NCI-H1930 (cell line): ENCODE measurements around the gene TCEAL5.
"Not testable (repeated sequence)": the region's sequence is repeated elsewhere in the genome, so short reads cannot be mapped to it uniquely, and the experiment has no call there.

Source experiments
- DNase-seq, 2 experiments: peaks; one replicate each; lab custom pipeline; 2025; lab: John Stamatoyannopoulos, UW

TCEAL5 gene, protein sequence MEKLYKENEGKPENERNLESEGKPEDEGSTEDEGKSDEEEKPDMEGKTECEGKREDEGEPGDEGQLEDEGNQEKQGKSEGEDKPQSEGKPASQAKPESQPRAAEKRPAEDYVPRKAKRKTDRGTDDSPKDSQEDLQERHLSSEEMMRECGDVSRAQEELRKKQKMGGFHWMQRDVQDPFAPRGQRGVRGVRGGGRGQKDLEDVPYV

DNA sequence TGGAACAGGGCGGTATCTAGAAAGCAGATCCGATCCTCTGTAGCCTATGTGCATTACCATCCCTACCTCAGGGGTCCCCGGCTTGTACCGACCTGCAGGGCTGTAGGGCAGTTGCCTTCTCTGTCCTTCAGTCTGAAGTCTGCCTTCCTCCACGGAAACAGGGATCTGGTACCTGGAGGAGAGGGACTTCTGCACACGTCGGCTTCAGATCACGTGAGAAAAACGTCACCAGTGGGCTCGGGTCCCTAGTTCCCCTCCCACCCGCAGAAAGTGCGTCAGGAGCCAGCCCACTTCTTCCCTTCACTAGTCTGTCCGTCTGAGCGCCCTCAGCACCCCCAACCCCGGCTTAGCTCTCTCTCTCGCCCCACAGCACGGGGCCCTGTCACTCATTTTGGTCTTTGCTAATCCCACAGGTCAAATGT lies at the start of gene TCEAL5:
Gene TCEAL5, minus strand, starts transcription at position 170 of the 422 bp plus-strand sequence. CDS start 2,187 bp downstream, outside the sequence.
- peak in 1 of 2 experiments; percentile 34 for DNase-seq

DNA sequence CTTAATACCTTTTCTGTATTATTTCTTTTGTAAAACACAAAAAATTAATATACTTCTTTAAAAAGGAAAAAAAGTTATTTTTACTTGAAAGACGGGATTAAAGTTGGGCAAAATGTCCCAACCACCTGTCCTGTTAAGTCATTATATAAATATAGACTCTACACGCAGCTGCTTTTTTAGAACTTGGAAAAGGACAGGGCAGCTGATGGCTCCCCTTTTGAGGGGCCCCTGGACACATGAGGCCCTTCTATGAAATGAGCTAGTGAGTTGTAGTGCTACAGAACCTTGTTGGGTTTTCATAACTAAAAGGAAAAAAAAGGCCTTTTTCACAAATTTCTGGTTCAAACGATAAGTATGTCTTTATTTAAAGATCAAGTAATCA lies 34.8 kb upstream of the TCEAL5 start:
- no peak for DNase-seq

DNA sequence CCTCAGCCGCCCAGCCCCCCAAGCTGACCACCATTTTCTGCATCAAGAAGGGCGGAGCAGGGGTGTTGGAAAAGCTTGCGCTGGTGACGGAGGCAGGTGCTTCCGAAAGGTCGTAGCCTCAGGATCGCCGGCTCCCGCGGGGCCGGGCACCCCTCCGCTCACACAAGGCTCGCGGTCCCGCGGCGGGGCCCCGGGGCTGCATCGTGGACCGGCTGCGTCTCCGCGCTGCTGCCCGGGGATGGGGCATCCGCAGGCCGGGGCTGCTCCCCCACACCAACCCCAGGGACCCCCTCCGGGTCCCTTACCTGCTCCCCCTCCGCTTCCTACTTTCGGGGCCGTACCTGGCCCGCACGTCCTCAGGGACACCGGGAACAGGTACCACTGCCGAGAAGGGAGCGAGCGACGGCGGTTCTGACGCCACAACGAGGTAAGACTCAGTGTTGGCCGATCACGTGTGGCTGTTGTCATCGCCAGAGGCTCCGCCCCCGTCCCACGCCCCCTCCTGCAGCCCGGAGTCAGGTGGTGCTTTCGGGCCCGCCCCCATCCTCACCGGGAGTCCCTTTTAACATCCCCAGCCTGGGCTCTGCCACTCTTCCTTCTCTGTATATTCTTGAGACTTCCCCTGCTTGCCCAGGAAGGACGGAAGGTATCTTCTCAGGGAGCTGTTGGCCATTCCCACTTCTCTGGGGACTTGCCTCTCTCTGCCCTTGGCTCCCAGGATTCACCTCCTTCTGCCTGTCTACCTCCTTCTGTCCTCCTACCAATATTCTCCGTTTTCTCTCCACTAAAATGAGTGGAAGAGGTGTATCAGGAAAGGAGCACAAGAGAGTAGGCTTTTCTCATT lies 34.2 kb upstream of the TCEAL5 start, which contains the start of gene BEX2:
Gene BEX2, minus strand, starts transcription at position 436 of the 844 bp plus-strand sequence. CDS start 1,014 bp downstream, outside the sequence.
- DNase-seq, result peak; percentile 53 to 65

DNA sequence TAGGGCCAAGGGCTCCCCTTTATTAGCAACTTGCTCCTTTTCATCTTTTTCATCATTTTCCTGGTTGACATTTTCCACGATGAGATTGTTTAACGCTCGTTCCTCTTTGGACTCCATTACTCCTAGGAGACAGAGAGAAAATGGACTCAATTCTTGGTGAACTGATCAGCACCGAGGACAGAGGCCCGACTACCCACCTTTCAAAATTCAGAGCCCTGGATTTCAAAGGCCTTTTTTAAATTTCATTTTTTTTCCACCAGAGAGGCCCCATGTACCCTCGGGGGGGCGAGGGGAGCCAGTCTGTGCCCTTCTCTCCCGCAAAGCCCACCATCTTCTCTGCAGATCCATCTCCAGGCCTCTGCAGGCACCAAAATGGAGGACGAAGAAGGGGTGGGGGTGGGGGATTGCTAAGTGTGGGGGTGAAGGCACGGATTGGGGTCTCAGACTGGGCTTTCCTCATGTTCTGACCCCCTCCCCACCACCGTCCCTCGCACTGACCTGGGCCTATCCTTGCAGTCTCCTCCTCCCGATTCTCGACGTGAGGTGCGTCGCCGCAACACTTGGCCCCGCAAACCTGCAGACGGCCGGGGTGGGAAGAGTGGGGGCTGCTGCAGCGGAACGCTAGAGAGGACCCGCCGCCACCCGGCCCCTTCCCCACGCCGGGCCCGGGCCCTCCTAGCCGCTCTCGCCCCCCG lies 33.5 kb upstream of the TCEAL5 start:
- DNase-seq, result no peak

DNA sequence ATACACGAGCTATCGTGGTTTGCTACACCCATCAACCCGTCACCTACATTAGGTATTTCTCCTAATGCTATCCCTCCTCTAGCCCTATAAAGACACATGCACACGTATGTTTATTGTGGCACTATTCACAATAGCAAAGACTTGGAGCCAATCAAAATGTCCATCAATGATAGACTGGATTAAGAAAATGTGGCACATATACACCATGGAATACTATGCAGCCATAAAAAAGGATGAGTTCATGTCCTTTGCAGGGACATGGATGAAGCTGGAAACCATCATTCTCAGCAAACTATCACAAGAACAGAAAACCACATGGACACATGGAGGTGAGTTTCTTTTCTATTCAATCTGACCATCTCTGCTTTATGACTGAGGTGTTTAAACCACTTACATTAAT lies 29.1 kb upstream of the TCEAL5 start:
- not testable (repeated sequence) for DNase-seq

DNA sequence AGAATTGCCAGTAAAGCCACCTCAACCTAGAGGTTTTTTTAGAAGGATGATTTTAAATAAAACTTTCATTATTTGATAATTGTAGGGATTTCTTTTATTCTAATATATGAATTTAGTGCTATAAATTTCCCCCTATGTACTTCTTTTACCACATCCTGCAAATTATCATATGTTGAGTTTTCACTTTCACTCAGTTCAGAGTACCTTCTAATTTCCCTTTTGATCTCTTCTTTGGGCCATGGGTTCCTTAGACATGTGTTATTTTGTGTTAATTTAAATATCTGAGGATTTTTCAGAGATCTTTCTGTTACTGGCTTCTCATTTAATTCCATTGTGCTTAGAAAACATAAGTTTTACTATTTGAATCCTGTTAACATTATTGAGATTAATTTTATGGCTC lies 28.2 kb upstream of the TCEAL5 start:
- no peak for DNase-seq

DNA sequence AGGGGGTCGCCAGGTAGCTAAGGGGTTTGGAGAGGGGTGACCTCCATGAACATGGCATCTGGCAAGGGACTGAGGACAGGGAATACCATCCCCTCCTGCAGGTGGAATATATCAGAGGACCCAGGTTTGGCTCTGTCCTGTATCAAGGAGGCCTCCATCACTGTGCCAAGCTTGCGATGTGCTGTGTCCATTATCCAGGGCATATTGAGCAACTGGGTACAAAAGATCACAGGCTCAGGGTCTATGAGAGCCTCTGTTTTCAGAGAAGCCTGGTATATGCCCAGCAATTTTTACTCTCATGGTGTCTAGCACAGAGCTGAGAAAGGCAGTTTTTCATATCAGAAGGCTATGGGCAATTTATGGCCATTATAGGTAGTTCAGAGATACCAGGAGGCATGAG lies 16.6 kb upstream of the TCEAL5 start:
- DNase-seq, result no peak

DNA sequence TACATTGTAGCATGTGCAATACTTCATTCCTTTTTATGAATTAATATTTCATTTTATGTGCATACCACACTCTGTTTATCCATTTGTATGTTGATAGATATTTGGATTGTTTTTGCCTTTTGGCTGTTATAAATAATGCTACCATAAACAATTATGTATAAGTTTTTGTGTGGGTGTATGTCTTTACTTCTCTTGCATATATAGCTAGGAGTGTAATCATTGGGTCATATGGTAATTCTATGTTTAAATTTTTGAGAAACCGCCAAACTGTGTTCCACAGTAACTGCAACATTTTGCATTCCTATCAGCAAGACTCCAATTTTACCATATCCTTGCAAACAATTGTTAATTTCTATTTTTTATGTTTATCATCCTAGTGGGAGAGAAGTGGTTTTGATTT lies 3.1 kb upstream of the TCEAL5 start:
- DNase-seq, result no peak

DNA sequence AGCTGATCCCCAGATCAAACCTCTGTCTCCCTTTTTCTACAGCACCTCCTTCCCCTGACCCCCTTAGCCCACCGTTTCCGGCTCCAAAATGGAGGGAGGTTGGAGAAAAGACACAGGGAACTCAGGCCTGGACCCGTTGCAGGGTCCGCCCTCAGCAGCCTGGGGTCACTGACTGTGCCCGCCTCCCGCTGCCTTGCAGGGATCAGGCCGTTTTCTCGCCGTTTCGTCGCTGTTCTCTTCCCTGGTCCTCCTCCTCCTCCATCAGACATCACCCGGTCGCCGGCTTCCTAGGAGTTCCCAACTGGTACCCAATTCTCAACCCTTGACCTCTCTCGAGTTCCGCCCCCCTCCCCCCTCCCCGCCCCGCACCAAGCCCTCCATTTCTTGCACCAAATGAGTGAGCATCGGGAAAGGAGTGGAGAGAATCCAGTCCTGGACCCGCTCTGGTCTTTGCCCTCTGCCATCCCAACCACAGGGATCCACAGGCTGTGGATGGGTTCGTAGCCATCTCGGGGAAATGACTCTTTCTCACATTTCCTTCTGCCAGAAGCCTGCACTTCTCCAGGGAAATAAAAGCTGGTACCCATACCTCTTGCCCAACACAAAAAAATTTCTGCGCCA lies 493 bp downstream of the TCEAL5 start:
- no peak for DNase-seq

DNA sequence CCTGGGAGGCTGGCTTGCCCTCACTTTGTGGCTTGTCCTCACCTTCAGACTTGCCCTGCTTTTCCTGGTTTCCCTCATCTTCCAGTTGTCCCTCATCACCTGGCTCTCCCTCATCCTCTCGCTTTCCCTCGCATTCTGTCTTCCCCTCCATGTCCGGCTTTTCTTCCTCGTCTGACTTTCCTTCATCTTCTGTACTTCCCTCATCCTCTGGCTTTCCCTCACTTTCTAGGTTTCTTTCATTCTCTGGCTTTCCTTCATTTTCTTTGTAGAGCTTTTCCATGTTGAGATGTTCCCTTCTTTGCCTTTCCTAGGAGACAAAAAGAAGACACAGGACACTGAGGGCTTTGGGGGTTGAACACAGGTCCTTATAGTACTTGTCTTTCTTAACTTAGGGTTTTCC lies 2.3 kb downstream of the TCEAL5 start:
- DNase-seq, result no peak

DNA sequence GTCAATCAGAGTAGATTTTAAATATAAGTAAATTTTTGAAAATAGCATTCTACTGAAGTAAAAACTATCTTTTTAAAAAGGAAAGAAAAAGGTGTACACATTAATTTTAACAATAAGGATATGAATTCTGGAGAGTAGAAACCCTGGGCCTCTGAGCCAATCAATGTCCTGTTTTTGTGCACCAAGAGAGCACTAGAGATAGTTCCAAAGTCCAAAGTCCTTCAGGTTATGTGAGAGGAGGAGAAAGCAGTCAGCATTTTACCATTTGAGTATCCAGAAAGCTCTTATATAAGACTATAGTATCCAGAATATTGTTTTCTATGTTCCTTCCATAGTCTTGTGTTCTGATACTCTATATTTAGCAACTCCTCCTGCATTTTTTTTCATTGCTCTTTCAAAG lies 18.3 kb downstream of the TCEAL5 start:
- DNase-seq, result no peak

DNA sequence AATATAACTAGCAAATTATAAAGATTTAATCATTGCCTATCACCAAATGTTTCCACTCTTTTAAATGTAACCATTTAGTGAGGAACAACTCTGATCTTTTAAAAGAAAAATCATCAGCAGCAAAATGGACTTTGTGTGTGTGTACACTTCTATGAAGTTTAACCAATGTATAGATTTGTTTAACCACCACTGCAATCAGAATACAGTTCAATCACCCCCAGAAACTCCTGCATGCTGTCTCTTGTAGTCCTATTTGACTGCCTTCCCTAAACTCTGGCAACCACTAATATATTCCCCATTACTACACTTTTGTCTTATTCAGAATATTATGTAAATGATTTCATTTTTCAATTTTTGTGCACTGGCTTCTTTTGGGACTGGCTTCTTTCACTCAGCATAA lies 19.9 kb downstream of the TCEAL5 start:
- DNase-seq, result no peak

DNA sequence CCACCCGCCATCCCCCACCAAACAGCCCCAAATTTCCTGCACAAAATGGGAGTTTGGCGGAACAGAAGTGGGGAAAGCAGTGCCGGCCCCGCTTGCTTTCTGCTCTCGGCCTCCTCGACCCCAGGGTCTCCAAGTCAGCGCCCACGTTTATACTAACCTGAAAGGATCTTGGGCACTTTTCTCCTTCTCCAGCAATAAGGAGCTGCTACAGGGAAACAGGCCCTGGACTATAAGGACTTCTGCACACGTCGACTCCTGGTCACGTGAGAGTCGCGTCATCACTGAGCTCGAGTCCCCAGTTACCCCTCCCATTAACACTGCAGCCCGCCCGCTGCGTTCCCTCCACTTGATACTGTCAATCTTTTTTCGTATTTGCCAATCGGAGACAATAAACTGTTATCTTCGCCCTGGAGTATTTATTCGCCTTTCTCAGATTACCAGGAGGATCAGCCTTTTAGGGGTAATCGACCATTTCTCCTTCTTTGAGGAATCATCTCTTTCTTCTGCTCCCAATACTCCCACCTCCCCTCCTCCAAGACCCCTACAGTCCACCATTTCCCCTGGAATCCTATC lies 21.5 kb downstream of the TCEAL5 start, which contains the start of gene TCEAL8:
Gene TCEAL8, minus strand, starts transcription at position 235 of the 573 bp plus-strand sequence. CDS start 1,176 bp downstream, outside the sequence.
- peak; percentile 49 to 57 for DNase-seq

DNA sequence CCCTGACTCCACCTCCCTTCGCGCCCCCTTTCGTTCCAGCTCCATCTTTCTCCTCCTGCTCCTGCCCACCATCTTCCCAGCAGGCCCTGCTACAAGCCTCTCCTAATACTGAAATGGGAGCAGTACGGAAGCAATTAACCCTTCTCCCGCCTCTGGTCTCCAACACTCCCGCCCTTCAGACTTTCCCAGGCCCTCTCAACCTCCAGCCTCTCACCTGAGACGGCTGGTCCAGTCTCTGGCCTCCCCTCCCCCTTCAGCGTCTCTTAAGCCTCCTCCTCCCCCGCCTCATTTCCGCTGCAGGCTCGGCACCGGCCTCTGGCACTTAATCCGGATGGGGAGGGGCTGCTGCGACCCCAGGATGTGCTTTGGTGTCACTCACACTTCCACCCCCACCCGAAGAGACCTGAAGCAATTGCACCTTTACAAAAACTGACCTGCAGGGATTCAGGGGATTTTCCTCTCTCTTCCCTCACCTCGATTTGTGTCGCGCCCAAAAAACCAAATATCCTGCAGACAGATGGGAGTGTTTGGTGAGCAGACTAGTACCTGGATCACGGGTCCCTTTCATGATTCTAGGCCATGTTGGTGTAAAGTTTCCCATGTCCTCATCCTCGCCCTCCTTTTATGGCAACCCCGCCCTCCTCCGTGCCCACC lies 22.3 kb downstream of the TCEAL5 start:
- DNase-seq, result peak; percentile 27 to 37

DNA sequence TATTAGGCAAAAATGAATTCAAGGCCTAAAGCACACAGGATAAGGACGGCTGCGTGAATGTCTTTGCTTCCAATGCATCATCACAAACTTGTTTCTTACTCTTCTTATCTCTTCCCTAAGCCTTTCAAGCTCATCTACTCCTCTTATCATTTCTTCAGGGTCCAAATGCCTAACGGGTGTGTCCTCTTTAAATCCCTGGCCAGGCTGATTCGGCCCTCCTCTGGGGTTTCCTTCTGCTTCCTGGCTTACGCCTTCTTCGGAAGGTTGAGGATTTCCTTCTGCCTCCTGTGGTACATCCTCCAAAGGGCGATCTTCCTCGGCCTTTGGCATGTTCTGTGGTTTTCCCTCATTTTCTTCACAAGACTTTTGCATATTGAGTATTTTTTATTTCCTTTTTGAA lies 22.9 kb downstream of the TCEAL5 start:
- DNase-seq, result no peak

DNA sequence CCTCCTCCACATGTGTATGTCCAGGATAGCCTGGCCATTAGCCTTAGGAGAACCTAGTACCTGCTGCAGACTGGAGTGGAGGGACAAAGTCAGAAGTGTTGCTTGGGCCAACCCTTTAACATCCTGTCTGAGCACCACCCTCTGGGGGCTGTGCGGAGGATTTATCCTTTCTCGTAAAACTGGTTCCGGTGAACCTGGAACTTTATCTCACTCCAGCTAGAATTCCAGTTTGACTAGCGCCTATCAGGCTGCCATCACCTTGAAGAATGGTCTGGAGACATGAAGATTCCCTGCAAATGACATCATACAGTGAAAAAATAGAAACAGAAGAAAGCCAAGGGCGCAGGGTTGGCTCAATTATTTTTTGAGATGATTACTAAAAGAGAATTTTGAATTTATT lies 25.6 kb downstream of the TCEAL5 start:
- no peak for DNase-seq

DNA sequence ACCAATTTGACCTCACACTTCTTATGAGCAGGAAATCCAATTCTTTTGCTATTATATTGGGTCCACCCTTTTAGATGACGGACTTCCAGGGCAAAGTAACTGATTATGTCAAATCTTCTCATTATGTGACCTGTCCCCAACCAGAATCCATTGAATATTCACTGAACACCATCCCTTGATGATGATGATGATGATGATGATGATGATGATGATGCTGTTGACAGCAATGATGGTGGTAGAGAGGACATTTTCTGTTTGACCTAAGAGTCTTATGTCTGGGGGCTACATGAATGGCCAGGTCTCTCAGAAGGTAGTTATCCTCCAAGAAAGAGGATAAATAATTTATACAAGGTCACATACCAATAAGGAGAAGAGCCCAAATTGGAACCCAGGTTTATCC lies 26.7 kb downstream of the TCEAL5 start:
- no peak for DNase-seq

DNA sequence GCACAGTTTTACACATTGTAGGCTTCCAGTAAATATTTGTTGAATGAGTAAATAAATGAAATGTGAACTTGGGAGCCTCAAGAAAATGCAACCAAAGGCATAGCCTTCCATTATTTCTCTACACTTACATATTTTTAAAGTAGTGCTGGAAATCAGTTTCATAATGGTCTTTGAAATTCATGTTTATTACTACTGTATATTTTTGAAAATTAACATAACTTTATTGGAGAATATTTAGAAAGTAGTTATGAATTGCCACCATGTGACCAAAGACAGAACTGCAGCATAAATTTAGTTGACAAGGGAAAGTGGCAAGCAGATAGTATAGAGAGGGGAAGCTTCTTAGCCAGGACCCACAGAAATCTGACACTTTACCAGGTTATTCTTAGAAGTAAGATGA lies 28.0 kb downstream of the TCEAL5 start:
- DNase-seq, result no peak

DNA sequence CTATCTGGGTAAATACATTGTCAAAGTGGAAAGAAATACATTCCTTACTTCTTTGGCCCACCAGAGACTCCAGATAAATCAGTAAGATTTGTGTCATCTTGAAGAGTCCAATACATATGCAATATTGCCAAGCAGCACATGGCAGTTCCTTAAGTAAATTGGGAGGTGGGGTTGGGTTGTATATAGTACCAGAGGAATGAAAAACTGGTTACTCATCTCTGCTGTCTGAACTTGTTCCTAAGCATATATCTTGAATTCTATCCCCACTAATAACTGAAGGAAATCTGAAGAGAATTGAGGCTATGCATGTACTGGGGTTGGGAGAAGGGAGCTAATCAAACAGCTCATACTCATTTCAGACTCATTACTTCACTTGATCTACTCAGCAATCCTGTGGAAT lies 36.4 kb downstream of the TCEAL5 start:
- DNase-seq, result no peak

DNA sequence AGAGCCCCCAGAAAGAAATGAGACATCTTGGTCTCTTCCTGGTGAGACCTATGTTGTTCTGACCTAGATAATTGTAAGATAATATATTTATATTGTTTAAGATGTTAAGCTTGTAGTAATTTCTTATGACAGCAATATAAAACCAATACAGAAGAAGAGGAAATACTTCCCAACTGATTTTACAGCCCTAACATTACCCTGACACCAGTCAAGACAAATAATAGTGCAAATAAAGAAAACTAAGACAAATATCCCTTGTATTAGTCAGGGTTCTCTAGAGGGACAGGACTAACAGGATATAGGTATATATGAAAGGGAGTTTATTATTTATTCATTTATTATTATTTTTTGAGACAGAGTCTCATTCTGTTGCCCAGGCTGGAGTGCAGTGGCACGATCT lies 40.3 kb downstream of the TCEAL5 start:
- no peak for DNase-seq

DNA sequence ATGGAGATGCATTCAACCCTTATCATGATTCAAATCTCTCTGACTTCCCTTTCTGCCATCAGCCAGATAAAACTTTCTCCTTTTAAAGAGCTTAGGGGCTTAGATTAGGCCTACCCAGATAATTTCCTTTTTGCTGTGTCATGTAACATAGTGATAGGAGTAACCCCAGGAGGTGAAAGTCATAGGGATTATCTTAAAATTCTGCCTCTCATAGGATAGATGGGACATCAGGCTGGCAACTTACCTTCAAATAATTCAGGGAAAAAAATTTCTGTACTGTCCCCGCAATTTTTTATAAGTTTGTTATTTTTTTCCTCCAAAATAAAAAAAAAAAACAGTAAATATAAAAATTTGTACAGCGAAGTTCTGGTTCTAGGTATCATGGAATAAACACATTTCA lies 40.9 kb downstream of the TCEAL5 start:
- not testable (repeated sequence) for DNase-seq
